Uterine smooth muscle cell (primary cell): ENCODE data around the gene HHIPL2. TPM values are rescaled to one million over a fixed set of nuclear protein-coding genes. Genes with fewer than 3 reads are reported as not detected.

Experiments
- total RNA-seq: library from RNA; depleted of rRNA; stranded (reverse); fragments of >200 nt; gene quantifications from 2 replicates; pipeline ENCODE4 v1.2.3, GENCODE V29; 2014

HHIPL2 gene
- total RNA-seq, result 0.25 TPM in 1 of 2 replicates, not detected in the other

DNA sequence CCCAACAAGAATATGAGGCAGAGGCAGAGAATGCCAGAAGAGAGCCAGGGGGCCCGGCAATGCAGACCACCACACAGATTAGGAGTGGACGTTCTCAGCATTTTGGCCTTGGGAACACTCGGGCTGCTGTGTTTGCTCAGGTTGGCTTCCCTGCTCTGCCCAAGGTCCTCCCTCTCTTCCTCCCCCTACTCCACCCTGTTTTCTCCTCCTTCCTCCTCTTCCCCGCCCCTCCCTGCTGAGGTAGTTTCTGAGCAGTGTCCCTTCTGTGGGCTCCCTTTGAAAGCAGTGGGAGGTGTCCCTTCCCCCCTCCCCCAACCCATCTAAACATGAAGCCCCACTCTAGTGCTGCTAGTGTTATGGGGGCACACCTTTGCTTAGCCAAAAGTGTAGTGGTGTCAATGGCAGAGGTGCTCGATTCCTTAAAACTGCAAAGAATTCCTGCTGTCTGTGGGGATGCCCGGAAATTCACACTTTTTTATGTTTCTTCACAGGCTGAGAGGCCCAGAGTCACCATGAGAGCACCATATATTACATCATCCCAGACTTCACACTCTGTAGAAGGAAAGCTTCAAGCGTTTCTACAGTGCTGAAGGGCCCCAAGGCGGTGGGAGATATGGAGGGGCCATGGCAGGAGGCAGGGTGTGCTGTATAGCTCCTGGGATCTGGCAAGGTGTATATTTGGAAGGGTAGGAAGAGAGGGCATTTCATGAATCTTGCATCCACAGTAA lies at the start of gene HHIPL2:
Gene HHIPL2, minus strand, starts transcription at position 161 of the 728 bp plus-strand sequence. Its CDS starts 60 bp downstream, at position 101.

DNA sequence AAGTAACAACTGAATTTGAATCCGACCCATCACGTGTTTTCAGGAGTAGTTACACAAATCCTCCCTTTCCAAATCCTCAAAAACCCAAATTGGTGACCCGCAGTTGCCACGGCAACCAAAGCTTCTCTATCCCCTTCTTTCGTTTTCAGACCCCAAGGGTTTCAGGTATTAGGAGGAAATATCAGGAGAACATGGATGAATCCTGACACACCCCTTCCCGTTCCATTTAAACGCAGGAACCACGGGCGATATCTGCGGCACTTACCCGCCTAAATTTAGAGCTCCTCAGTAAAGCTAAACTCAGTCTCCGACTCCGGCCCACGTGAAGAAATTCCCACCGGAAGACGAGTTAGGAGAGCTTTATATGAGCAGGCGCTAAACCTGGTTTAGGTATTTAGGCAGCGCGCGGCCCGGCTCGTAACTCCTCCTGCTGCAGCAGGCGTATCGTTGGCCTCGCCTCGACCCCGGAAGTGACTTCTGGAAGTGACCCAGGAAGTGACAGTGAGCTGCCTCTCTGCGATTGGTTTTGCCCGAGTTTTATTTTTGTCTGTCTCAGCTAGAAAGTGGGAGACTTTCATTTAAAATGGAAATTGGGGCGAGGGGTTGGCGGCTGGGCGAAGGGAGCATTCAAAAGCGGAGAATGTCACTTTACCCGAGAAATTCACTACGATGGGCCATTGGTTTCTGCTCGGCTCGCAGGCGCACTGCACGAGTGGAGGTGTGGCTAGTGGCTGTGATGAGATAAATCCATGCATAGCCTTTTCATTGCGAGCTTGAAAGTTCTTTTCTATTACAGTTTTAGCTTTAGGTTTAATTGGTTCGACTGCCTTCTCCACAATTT lies 41.8 kb upstream of the HHIPL2 start, which contains the start of gene TAF1A:
Gene TAF1A, minus strand, starts transcription at position 472 of the 841 bp plus-strand sequence.

Other genes starting within 250 kb of the HHIPL2 start
- 12.4 and 13.4 TPM in 2 replicates for gene TAF1A, start 41.8 kb upstream of the HHIPL2 start, total RNA-seq
- gene MIA3, start 70.0 kb upstream of the HHIPL2 start, total RNA-seq, result 53.2 and 80.0 TPM in 2 replicates
- 67.4 and 73.2 TPM in 2 replicates for gene AIDA, start 164.4 kb upstream of the HHIPL2 start, total RNA-seq
- gene BROX, start 164.5 kb upstream of the HHIPL2 start, total RNA-seq, result 50.1 and 55.8 TPM in 2 replicates
- not detected in 2 replicates for gene FAM177B, start 189.1 kb upstream of the HHIPL2 start, total RNA-seq